ENCODE data around the gene ADIPOR2.

DNA sequence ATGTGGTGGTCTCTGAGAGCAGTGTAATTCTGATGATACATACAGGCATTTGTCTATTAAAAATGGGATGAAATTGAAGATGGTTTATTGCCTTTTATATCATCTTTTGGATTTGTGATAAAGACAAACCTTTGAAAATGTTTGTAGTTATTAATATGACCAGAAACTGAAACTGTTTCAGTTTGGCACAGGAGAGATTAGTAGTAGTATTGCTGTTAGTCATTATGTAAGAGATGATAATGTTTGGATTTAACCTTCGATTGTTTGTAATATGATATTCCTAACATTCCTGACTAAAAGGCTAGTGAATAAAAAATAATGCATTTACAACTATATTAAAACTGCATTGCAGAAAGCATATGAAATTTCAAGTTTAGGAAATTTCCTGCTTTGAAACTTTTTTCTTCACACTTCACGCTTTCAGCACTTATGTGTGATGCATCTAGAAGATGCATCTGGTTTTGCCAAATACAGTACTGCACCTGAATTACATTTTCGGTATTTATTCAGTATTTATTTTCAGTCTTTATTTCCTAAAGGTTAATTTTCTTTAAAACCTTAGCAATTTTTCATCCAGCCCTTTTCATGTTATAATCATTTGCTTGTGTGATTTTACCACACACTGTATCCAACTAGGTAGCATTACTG lies 25.5 kb downstream of the ADIPOR2 start:
- TF ChIP-seq, protein P1, sequence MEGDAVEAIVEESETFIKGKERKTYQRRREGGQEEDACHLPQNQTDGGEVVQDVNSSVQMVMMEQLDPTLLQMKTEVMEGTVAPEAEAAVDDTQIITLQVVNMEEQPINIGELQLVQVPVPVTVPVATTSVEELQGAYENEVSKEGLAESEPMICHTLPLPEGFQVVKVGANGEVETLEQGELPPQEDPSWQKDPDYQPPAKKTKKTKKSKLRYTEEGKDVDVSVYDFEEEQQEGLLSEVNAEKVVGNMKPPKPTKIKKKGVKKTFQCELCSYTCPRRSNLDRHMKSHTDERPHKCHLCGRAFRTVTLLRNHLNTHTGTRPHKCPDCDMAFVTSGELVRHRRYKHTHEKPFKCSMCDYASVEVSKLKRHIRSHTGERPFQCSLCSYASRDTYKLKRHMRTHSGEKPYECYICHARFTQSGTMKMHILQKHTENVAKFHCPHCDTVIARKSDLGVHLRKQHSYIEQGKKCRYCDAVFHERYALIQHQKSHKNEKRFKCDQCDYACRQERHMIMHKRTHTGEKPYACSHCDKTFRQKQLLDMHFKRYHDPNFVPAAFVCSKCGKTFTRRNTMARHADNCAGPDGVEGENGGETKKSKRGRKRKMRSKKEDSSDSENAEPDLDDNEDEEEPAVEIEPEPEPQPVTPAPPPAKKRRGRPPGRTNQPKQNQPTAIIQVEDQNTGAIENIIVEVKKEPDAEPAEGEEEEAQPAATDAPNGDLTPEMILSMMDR (IDR thresholded peaks at IDR 0.05), result no peak
- TF ChIP-seq POLR2A (IDR thresholded peaks at IDR 0.05) (no peak), POLR2AphosphoS5 (IDR thresholded peaks at IDR 0.05; ENCODE audit: insufficient read depth in 1 of 2, low read depth in 1 of 2) (no peak)
